ACHN (cell line): Measurements from ENCODE around the gene EMID1.

Source experiments
- DNase-seq: peaks from one replicate; pipeline ENCODE4 v3.0.0-alpha.2; 2015
- in situ Hi-C: cut with HindIII; loops from 2 replicates; pipeline ENCODE4 v1.10.0; 2017; ENCODE audit warnings: low sequenced_read_pairs, low pct_ligation_motif_present, low pct_unique_long_range_greater_than_20kb

The EMID1 gene

DNA sequence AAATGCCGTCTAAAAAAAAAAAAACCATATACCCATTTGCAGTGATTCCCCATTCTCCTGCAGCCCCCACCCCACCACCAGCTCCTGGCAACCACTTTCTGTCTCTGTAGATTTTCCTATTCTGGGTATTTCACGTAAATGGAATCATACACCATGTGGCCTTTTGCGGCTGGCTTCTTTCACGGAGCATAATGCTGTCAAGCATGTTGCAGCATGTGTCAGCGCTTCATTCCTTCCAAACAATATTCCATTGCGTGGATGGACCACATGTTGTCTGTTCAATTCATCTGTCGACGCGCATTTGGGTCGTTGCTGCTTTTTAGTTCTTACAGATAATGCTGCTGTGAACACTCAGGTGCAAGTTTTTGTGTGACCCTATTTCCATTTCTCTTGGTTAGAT lies 14.8 kb upstream of the EMID1 start:
- in situ Hi-C loops: no loop called here

DNA sequence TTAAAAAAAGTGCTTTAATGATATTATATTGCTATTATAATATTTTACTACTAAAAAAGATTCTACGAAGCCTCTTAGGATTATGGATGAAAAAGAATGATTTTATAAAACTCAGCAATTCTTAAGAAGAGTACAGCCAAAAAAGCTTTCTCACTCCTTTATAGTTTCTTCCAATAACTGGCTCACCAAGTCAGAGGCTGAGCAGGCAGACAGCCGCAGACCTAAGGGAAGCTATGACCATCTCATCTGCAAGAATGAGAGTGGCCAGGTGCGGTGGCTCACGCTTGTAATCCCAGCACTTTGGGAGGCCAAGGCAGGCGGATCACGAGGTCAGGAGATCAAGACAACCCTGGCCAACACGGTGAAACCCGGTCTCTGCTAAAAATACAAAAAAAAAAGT lies 12.7 kb upstream of the EMID1 start:
- in situ Hi-C loops: no loop called here

More for the DNA sequence above, 14.8 kb upstream of the EMID1 start:
- no peak for DNase-seq

DNA sequence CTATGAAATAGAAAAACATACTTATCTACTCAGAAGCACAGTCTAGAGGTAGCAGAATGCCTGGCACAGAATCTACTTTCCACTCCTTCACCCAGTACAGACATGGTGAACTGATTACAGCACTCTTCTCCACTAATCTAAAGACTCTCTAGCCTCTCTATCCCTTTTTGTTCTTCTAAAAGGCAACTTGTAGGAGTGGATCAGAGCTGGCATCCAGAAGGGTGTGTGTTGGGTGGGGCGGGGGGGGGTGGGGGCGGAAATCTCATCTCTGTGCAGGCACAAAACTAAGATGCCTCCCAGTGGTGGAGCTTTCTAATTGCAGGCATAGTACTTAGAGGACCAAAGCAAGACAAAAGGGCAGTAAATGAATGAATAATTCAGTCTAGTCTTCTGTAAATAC lies 11.5 kb upstream of the EMID1 start:
- in situ Hi-C loops: no loop called here
- no peak for DNase-seq

More for the DNA sequence above, 12.7 kb upstream of the EMID1 start:
- DNase-seq: no peak

DNA sequence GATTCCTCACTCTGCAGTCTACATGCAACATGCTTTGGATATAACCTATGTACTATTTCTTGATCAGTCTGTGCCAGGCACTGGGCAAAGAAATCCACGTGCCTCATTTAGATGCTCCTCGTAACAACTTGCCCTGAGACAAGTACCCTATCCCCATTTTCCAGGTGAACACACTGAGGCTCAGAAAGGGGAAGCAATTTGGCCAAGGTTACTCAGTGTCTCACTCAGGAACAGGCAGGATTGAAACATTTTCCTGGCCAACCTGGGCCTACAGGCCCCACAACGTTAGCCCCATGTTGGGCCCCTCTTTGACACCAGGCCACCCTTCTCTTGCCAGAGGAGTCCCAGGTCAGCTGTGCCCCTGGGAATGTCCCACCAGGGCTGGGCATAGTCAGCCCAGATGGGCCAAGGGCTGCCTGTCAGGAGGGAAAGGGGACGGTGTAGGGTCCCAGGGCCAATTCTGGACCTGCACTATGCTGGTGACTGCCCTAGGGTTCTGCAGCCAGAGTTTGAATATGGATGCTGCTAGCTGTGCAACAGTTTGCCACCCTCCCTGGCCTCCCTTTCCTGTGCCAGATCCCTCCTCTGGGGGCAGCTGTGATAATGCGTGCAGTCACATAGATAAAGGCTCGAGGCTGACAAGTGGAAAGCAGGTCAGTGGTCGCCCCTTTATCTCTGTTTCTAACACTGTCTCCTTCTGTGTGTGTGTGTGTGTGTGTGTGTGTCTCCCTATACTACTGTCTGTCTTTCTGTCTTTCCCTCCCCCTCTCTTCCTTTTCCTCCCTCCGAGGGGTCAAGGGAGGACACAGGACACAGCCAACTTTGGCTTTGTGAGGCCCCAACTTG lies 10.4 kb upstream of the EMID1 start:
- in situ Hi-C loops: no loop called here
- no peak for DNase-seq

DNA sequence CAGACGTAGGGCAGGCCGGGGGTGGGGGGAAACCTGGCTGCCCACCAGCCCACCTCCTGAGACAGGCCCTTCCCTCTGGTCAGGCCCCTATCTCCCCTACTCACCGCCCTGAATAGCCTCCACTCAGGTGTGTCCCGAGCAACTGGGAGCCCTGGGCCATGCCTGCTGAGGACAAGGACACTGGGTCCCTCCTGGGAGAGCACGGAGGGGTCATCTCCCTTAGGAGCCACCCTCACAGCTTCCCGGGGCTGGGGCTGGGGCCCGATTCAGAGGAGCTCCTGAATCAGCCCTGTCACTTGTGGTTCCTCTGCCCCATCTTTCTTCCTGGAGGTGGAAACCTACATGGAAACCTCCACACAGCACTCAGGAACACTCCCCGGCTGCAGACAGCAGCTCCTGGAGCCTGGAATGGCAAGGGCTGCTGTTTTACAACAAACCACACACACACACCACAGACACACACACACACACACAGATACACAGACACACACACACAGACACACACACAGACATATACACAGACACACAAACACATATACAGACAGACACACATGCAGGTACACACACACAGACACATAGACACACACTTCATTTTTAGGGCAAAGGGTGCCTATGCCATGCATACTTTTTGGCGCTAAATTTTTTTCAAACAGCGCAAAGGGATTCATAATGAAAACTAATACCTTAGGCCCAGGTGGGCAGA lies 9.6 kb upstream of the EMID1 start:
- in situ Hi-C loops: no loop called here
- no peak for DNase-seq

DNA sequence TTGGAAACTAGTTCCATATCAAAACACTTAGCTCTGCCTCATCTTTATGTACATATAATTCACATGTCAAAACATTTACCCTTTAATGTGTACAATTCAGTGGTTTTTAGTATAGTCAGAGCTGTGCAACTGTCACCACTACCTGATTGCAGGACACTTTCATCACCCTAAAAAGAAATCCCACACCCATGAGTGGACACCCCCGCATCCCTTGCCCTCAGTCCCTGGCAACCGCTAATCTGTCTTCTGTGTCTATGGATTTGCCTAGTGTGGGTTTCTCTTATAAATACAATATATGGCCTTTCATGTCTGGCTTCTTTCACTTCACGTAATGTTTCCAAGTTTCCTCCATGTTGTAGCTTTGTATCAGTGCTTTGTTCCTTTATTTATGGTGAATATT lies 8.6 kb upstream of the EMID1 start:
- in situ Hi-C loops: no loop called here
- no peak for DNase-seq

DNA sequence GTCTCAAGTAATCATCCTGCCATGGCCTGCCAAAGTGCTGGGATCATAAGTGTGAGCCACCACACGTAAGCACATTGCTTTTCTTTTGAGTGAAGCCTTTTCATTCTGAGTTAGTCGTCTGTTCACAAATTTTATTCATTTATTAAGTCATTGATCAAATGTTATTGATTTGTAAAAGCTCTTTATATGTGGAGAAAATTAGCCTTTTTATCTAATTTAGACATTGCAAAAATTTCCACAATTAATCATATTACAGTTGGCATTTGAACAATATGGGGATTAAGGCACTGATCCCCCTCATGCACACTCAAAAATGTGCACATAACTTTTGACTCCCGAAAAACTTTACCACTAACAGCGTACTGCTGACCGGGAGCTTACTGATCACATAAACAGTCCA lies 7.5 kb upstream of the EMID1 start:
- DNase-seq: no peak
- in situ Hi-C loops: no loop called here

DNA sequence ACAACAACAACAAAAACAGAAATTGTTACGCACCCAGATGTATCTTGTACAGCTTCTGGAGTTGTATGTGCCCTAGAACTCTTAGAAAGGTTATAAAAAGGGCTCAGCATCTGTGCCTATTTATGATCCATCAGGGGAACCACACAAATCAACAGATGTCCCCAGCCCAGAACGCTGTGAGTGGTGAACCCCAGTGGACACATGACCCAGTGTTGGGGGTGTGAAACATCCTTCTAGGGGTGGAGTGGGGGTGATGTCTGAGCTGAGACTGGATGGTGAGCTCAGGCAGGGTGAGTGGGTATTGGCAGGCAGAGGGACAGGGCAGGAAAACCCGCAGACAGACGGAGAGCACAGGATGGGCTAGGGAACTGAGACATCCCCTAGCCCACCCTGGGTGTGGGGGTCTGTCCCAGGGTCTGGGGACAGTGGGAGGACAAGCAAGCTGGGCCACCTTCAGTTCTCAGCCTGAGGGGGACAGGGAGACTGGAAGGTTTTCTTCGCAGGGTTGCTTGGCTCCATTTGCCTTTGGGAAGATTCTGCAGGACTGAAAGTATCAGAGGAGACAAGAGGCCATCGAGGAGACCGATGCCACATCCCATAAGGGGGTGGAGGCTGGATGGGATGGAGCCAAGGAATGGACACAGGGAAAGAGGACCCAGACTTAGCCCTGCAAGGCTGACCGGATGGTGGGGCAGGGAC lies 5.8 kb upstream of the EMID1 start:
- in situ Hi-C loops: no loop called here
- DNase-seq: no peak

DNA sequence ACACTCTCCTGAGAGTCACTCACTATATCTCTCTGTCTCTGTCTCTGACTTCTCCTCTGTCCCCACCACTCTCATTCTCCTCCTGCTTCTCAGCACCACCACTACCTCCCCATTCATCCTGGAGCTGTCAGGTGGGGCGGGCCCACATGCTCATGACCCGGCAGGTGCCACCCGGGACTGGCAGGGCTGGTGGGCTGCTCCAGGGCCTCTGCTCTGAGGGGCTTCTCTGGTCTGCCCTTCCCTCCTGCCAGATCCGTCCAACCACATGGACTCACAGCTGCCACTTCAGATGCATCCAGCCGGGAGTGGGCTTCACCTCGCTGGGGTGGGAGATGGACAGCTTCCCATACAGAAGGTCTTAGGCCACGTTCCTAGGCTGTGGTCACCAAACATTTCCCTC lies 4.8 kb upstream of the EMID1 start:
- no peak for DNase-seq
- in situ Hi-C loops: no loop called here

DNA sequence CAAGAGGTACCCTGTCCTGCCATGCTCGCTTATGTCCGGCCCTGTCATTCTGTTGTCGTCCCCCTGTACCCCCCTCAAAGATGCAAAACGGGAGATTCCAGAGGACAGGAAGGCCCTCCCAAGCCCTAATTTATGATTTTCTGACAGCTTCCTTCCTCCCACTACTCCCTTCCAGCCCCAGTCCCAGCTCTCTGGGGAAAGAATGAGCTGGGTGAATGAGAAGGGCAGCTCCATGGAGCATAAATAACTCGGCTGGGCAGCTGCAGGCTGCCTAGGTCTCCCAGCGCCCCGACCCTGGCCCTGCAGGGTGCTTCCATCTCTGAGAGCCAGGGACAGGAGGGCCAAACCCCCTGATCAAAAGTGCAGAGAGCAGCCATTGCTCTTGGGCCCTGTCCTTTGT lies 3.9 kb upstream of the EMID1 start:
- in situ Hi-C loops: no loop called here
- DNase-seq: no peak

DNA sequence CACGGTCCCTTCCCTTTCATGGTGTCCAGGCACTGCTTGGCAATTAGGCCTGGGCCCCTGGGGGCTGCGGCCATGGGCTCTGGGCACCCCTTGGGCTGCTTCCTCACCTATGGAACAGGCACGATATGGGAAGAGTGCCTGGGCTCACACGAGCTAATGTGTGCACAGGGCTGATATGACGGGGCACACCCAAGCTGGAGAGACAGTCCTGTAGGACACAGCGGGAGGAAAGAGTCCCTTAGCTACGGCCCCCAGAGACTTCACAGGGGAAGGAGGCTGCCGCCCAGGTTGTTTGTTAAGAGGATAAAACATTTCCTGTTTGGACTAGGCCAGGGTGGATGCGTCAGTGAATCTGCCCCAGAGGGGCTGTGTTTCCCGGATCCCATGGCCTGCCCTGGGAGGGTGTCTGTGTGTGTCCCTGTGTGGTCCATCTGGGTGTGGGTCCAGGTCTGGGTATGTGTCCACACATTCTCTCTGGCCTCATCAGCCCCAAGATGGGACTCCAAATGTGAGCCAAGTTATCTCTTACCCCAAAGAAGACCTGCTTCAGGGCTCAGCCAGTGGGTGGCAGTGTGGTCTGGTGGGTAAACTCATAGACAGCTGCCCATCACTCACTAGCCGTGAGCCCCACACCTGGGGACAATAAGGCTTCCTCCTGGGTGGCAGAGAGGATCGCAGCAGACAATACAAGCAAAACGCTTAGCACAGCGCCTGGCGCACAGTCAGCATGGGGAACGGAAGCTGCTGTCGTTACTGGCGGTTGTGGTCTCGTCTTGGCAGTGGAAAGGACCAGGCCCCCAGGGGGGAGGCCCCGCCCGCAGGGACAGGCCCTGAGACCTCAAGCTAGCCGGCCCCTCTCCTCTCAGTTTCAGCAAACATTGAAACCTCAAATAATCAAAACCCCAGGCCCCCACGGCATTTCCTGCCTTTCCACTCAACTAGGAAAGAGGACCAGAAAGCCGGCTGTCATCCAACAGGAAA lies 3.2 kb upstream of the EMID1 start:
- in situ Hi-C loops: no loop called here

DNA sequence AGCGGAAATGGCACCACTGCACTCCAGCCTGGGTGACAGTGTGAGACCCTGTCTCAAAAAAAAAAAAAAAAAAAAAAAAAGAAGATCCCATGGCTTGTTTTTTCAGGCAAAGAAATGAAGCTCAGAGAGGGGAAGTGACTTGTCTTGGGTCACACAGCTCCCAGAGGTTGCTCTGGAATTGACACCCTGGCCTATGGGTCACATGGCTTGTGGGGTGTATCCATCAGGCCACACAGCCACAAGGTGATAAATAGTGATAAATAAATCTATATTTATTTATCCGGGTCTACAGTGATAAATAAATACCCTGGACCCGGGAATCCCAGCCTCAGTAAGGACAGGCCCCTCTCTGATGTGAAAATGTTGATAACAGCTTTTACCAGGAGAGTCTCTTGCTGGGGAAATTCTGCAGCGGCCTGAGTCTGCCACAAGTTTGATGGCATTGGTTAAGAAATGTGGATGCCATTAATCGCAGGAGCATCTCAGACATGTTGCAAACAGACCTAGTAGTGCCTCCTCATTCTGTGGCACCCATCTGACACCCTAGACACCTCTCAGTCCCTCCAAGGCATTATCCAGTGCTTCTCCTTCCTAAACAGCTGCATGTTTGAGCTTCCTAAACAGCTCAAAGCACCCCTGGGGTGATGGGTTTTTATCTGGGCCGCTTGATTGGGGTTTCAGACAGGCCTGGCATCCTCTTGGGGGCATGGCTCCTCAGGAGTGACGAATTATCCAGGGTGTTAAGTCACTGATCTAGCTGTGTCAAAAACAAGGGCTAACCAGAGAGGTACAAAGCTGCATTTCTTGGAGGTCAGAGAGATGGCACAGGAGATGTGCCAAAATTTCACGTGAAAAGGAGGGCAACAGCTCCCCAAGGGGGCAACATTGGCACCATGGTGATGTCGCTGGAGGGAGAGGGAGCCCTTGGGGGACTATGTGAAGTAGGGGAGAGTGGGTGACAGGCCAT lies 1.9 kb upstream of the EMID1 start:
- no peak for DNase-seq
- in situ Hi-C loops: no loop called here

More for the DNA sequence above, 3.2 kb upstream of the EMID1 start:
- peak; percentile 8 for DNase-seq

DNA sequence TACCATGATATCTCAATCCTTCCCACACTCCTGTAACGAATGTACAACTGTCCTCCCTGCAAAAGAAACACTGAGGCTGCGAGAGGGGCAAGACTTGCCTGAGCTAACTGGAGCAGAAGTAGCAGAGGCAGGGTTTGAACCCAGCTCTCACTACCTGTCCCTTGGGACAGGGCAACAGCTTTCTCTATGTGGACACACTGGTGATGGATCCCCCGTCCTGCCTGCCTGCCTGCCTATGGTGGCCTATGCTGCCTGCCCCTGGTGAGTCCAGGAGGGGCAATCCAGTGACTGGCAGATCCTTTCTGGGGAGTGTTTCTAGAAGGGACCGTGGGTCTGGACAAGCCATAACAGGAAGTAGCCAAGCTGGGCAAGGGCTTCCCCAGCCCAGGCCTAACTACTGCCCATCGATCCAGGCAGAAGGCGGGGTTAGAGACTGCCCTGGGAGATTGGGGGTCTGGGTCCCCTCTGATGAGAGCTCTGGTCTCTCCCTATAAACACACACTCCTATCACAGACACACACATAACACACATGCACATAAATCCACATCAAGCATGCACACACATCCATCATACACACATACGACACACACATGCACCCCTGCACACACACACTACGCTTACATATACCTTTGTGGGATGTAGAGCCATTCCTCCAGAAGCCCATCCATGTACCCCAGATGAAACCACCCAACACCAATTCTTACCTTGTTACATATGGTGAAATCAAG lies 1.1 kb upstream of the EMID1 start:
- no peak for DNase-seq
- in situ Hi-C loops: no loop called here

DNA sequence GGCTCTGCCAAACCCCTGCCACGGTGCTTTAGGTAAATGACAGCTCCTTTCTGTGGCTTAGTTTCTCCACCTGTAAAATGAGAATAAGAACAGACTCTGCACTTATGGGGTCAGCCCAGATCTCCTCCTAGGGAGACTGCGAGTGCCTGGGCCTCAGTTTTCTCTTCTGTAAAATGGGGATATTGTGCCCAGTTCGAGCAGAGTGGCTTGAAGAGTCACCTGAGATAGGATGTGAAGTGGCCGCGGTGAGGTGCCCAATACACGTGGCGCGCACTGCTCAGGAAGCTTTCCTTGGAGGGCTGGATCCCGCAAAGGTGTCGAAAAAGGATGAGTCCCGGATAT lies 473 bp upstream of the EMID1 start:
- in situ Hi-C loops: no loop called here
- no peak for DNase-seq

DNA sequence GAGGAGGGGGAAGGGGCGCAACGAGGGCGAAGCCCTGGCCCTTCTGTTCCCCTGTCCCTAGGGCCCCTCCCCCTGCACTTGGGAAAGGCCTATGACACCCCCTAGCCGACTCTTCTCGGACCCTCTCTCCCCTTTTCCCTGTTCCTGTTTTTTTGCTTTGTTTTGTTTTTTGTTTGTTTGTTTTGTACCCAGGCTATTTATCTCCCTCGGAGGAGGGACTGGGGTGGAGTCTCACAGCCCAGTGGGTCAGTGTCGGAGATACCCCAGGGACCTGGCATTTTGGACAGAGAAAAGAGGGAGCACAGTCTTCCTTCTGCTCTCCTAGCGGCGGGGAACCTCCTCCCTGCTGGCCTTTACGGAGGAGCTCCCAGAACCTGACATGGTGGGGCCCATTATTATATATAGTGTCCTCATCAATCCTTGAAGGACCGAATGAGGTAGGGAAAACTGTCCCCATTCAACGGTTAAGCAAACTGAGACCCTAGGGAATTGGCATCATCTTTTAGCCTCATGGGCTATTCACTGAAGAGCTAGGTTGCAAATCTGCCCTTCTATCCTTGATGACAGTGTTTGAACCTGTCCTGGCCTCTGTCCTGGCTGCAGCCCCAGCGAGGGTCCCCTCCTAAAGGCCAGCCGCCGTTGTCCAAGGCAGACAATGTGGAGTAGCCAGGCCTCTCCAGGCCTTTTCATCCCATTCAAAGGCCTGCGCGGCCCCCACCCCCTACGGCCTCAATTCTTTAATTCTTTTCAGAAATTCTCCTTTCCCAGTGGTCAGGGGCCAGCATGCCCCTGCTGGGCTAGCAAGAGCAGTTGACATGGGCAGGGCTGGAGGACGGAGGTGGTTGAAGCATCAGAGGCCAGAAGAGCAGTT lies 911 bp downstream of the EMID1 start:
- no peak for DNase-seq
- in situ Hi-C loops: no loop called here

DNA sequence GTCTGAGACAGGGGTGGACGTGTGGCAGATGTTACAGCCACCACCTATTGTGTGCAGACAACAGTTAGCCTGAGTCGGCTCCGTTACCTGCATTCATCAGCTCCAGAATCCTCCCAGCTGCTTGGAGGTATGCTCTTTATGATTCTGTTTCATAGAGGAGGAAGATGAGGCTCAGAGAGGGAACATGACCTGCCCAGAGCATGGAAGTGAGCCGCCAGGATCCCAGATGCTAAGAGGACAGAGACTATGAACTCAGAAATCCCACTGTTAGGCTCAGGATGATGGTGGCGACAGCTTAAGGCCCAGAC lies 1.5 kb downstream of the EMID1 start:
- in situ Hi-C loops: no loop called here
- DNase-seq: no peak
